OCI-LY7 (cell line): ENCODE data around the gene MICAL3. TPM values are rescaled to one million over a fixed set of nuclear protein-coding genes. Genes with fewer than 3 reads are reported as not detected.

Source experiments
- BruUV-seq: library from RNA; stranded (reverse); fragments of 400-500 nt; replicated peaks from 2 replicates; lab custom pipeline; 2021; lab: Mats Ljungman, UMichigan
- CTCF ChIA-PET: fragments of 300-600 bp; sonication (Branson Sonifier 250); formaldehyde crosslinking; loops from one replicate; lab custom pipeline; 2022; ENCODE audit warnings: antibody characterized with exemption; ENCODE audit not compliant: unreplicated experiment; lab: Charles Lee
- POLR2A ChIA-PET: fragments of 300-600 bp; sonication (Branson Sonifier 250); formaldehyde crosslinking; loops from one replicate; lab custom pipeline; 2022; ENCODE audit warnings: antibody characterized with exemption; lab: Charles Lee
- DNase-seq: peaks from one replicate; pipeline ENCODE4 v3.0.0-alpha.2; 2015; ENCODE audit warnings: low spot score
- H2AFZ ChIP-seq: fragments of 200-600 bp; sonication (generic), shearing (Covaris generic); 2 replicates; pipeline ENCODE4 v1.6.1; 2014; ENCODE audit warnings: mild to moderate bottlenecking, antibody characterized with exemption, low read length, moderate library complexity
- H3K27ac ChIP-seq: fragments of 200-600 bp; sonication (generic); 2 replicates; pipeline ENCODE4 v1.5.1; 2014; ENCODE audit warnings: mixed run types, low read depth, mild to moderate bottlenecking, moderate library complexity, low read length, inconsistent platforms; ENCODE audit not compliant: poor library complexity, severe bottlenecking
- H3K36me3 ChIP-seq: fragments of 200-600 bp; sonication (generic); 2 replicates; pipeline ENCODE4 v1.6.1; 2014; ENCODE audit warnings: mild to moderate bottlenecking, antibody characterized with exemption, low read length, moderate library complexity, mixed read lengths; ENCODE audit not compliant: insufficient read depth
- H3K4me1 ChIP-seq: fragments of 200-600 bp; sonication (generic); 2 replicates; pipeline ENCODE4 v1.5.1; 2014; ENCODE audit warnings: mild to moderate bottlenecking, low read length; ENCODE audit not compliant: insufficient read depth, poor library complexity, severe bottlenecking
- H3K4me2 ChIP-seq: fragments of 200-600 bp; sonication (generic); 2 replicates; pipeline ENCODE4 v1.6.1; 2014; ENCODE audit warnings: mild to moderate bottlenecking, low read length
- H3K4me3 ChIP-seq: fragments of 200-600 bp; sonication (generic); 2 replicates; pipeline ENCODE4 v1.5.1; 2014; ENCODE audit warnings: mild to moderate bottlenecking, low read depth, low read length; ENCODE audit not compliant: poor library complexity, severe bottlenecking
- H3K79me2 ChIP-seq: fragments of 200-600 bp; sonication (generic); 2 replicates; pipeline ENCODE4 v1.6.1; 2016; ENCODE audit warnings: low read depth, mild to moderate bottlenecking, low read length, moderate library complexity, mixed read lengths; ENCODE audit not compliant: insufficient read depth
- H3K9me2 ChIP-seq: fragments of 200-600 bp; sonication (generic); 2 replicates; pipeline ENCODE4 v1.6.1; 2016; ENCODE audit warnings: mild to moderate bottlenecking, low read length, mixed read lengths; ENCODE audit not compliant: insufficient read depth
- H3K9me3 ChIP-seq: fragments of 200-600 bp; sonication (generic); 2 replicates; pipeline ENCODE4 v1.6.1; 2014; ENCODE audit warnings: mild to moderate bottlenecking, mixed run types, low read length, mixed read lengths
- H4K20me1 ChIP-seq: fragments of 200-600 bp; sonication (generic); 2 replicates; pipeline ENCODE4 v1.6.1; 2014; ENCODE audit warnings: mild to moderate bottlenecking, antibody characterized with exemption, low read length, moderate library complexity, mixed read lengths; ENCODE audit not compliant: insufficient read depth
- EZH2phosphoT487 ChIP-seq: fragments of 200-600 bp; sonication (generic); IDR thresholded peaks from 2 replicates; pipeline ENCODE4 v1.6.1; 2018; ENCODE audit warnings: low read depth, borderline replicate concordance, mild to moderate bottlenecking, mixed run types, antibody characterized with exemption, low read length, moderate library complexity, mixed read lengths
- intact Hi-C: fragments of 100-400 bp; cut with micrococcal nuclease; formaldehyde crosslinking; loops from one replicate; pipeline ENCODE4 v1.10.0; 2022; ENCODE audit not compliant: unreplicated experiment
- total RNA-seq, 2 experiments: library from RNA; depleted of rRNA in 1 of 2; stranded (reverse); fragments of >200 nt in 1 of 2; shearing (Covaris generic) in 1 of 2; gene quantifications; 2 replicates each; pipeline ENCODE4 v1.2.3, GENCODE V29; 2014 to 2022
- TF ChIP-seq, protein P1 (sequence below): fragments of 200-600 bp; sonication (generic); conservative IDR thresholded peaks from 2 replicates; pipeline ENCODE4 v1.5.1; 2014; ENCODE audit warnings: mild to moderate bottlenecking, antibody characterized with exemption, low read length, moderate library complexity, mixed read lengths

The MICAL3 gene
- total RNA-seq, 2 experiments from 2014 or later = 80.9 to 210 TPM

DNA sequence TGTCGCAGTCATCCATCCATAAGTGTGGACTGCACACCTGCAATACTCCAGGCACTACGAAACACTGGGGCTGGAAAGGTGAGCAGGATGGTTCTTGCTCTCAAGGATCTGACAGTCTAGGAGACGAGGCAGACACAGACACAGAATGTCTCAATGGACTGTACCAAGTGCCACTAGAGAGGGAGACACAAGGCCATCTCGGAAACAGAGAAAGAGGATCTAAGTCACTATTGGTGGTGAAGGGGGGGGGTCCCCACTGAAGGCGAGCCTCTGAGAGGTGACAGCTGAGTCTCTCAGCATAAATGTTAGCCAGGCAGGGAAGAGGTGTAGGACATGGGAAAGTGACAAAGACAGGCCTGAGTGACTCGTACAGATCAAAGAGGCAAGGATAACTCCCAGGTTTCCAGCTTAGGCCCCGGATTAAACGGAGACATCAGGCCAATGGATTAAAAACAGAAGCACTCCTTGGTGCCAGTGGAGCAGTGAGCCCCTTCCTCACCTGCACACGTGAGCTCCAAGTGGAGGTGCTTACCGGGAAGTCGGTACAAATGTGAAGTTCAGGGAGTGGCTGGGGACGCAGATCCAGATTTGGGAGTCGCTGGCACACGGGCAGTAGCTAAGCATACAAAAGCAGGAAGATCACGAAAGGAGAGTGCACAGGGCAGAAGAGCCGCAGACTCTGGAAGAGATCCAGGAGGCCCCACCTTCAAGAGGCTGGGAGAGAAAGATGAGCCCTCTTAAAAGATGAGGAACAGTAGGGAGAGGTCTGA lies 117.2 kb downstream of the MICAL3 start:
- peaks cover 78% of the 10 kb centered on the region for H3K36me3 ChIP-seq
- peaks cover 78% of the 10 kb centered on the region for H3K79me2 ChIP-seq
- no TSS peak for BruUV-seq
- peak; percentile 37 for DNase-seq
- H3K9me2 ChIP-seq = no peaks in the 10 kb centered on the region
- TF ChIP-seq, protein P1, sequence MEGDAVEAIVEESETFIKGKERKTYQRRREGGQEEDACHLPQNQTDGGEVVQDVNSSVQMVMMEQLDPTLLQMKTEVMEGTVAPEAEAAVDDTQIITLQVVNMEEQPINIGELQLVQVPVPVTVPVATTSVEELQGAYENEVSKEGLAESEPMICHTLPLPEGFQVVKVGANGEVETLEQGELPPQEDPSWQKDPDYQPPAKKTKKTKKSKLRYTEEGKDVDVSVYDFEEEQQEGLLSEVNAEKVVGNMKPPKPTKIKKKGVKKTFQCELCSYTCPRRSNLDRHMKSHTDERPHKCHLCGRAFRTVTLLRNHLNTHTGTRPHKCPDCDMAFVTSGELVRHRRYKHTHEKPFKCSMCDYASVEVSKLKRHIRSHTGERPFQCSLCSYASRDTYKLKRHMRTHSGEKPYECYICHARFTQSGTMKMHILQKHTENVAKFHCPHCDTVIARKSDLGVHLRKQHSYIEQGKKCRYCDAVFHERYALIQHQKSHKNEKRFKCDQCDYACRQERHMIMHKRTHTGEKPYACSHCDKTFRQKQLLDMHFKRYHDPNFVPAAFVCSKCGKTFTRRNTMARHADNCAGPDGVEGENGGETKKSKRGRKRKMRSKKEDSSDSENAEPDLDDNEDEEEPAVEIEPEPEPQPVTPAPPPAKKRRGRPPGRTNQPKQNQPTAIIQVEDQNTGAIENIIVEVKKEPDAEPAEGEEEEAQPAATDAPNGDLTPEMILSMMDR = no peak
- no peak for TF ChIP-seq EZH2phosphoT487
- no peak overlapping the region for H3K4me2 ChIP-seq
- H3K27ac ChIP-seq = no peak overlapping the region
- H4K20me1 ChIP-seq = peaks cover 15% of the 10 kb centered on the region
- H3K4me3 ChIP-seq = no peak overlapping the region
- ChIA-PET CTCF (interaction anchor here (1.1 kb wide), 1 partner anchor 11 kb away, joined by 3 read pairs; no protein-coding TSS in a partner anchor), POLR2A (no interaction called here)
- H2AFZ ChIP-seq = no peak overlapping the region
- intact Hi-C loops = no loop called here
- no peaks in the 10 kb centered on the region for H3K9me3 ChIP-seq
- peaks cover 6% of the 10 kb centered on the region for H3K4me1 ChIP-seq

DNA sequence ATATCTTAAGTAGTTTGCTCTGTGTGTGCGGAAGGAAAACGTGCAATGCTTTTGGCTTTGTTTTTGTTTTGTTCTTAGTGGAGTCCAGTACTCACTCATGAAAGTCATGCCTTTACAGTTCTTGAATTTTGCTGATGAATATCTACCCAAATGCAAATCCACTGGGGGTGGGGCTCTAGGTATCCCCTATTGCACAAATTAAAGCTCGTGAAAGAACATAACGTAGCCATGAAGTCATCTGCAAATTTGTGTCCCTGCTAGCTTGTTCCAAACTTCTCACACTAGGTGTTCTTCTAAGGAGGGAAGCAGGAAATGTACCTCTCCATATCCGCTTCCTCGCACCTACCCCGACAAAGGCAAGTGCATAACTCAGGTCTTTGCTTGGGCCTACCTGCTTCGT lies 118.9 kb downstream of the MICAL3 start:
- no peaks in the 10 kb centered on the region for H3K4me1 ChIP-seq
- H3K36me3 ChIP-seq = peaks cover 79% of the 10 kb centered on the region
- no TSS peak for BruUV-seq
- no peaks in the 10 kb centered on the region for H3K9me2 ChIP-seq
- no peak overlapping the region for H3K4me3 ChIP-seq
- no peaks in the 10 kb centered on the region for H3K9me3 ChIP-seq
- no peak for DNase-seq
- ChIA-PET POLR2A (no interaction called here), CTCF (no interaction called here)
- intact Hi-C loops = no loop called here
- H2AFZ ChIP-seq = no peak overlapping the region
- H3K79me2 ChIP-seq = peaks cover 61% of the 10 kb centered on the region
- H3K27ac ChIP-seq = no peak overlapping the region
- TF ChIP-seq, protein P1 = no peak
- no peak for TF ChIP-seq EZH2phosphoT487
- no peak overlapping the region for H3K4me2 ChIP-seq
- peaks cover 4% of the 10 kb centered on the region; the same call in 1 of the 2 replicates for H4K20me1 ChIP-seq
